Tibial nerve (tissue), 3 donors: Measurements from ENCODE around the gene CMKLR1.

Experiments
- CTCF ChIP-seq, 5 experiments: fragments of 200-600 bp in 3 of 5; fragments of 450-650 bp in 2 of 5; sonication (generic) in 3 of 5; IDR thresholded peaks; one replicate each; pipeline ENCODE4 v1.5.1; 2016 to 2019; ENCODE audit warnings: antibody characterized with exemption in 5 of 5, mild to moderate bottlenecking in 3 of 5, moderate library complexity in 2 of 5
- POLR2A ChIP-seq, 2 donors: fragments of 450-650 bp; IDR thresholded peaks; one replicate each; pipeline ENCODE4 v1.6.1; 2017; ENCODE audit warnings: antibody characterized with exemption in 2 of 2, mild to moderate bottlenecking in 2 of 2, moderate library complexity in 2 of 2

GRCh38 chr12:108241986-108242703, 97.0 kb downstream of the CMKLR1 start:
- TF ChIP-seq POLR2A (IDR thresholded peaks at IDR 0.05) (no peak), CTCF (IDR thresholded peaks at IDR 0.05) (no peak)
